MM.1S (cell line): Measurements from ENCODE around the gene PARD6G.

ENCODE experiments used
- EZH2 ChIP-seq: fragments of 300-600 bp; sonication (generic); optimal IDR thresholded peaks from 2 replicates; pipeline ENCODE3; 2017; ENCODE audit warnings: low read depth, mild to moderate bottlenecking, antibody characterized with exemption, low read length, mixed read lengths
- TF ChIP-seq, protein P1 (sequence below): fragments of 300-600 bp; sonication (generic); IDR thresholded peaks from 2 replicates; pipeline ENCODE4 v1.5.1; 2016; ENCODE audit warnings: antibody characterized with exemption, low read length, mixed read lengths

DNA sequence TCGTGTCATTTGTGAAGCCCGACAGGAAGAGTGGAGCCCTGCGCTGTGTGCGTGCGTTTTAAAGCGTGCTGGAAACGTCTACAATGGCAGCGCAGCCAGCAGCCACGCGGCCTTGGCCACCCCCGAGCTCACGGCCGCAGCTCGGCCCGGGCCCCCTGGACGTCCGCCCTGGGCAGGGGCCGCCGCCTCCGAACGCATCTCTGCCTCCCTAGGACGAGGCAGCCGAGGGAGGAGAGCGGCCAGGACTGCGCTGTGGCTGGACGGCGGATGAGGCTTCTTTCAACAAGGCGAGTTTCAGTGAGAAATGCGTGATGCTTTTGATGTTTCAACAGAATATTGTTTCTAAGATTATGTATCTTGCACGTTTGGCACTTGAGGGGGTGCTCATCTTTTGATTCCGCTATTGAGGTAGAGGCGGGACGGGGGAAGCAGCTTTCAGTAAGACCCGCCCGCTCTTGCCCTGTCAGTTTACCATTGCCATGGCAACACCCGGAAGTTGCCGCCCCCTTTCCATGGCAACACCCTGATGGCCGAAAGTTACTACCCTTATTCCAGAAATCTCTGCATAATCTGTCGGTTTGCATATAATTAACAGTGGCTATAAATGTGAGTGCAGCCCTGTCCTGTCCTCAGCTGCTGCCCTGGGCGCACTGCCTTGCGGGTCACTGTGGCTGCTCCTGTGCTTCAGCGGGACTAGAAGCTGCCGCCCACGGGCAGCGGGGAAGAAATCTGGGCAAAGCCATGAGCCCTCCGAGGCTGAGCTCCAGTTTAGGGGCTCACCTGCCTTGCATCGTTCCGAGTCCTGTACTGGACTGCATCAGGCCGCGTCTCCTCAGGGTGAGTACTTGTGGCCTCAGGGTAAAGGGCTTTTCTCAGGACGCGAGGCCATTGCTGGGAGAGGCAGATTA lies 99.6 kb downstream of the PARD6G start:
- TF ChIP-seq, protein P1, sequence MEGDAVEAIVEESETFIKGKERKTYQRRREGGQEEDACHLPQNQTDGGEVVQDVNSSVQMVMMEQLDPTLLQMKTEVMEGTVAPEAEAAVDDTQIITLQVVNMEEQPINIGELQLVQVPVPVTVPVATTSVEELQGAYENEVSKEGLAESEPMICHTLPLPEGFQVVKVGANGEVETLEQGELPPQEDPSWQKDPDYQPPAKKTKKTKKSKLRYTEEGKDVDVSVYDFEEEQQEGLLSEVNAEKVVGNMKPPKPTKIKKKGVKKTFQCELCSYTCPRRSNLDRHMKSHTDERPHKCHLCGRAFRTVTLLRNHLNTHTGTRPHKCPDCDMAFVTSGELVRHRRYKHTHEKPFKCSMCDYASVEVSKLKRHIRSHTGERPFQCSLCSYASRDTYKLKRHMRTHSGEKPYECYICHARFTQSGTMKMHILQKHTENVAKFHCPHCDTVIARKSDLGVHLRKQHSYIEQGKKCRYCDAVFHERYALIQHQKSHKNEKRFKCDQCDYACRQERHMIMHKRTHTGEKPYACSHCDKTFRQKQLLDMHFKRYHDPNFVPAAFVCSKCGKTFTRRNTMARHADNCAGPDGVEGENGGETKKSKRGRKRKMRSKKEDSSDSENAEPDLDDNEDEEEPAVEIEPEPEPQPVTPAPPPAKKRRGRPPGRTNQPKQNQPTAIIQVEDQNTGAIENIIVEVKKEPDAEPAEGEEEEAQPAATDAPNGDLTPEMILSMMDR = no peak
- no peak for TF ChIP-seq EZH2
